GM19463 (cell line): ENCODE results near the gene CPED1.
"Not testable (repeated sequence)": the region's sequence is repeated elsewhere in the genome, so short reads cannot be mapped to it uniquely, and the experiment has no call there.

Experiments
- ATAC-seq: cut with Tn5 transposase; IDR thresholded peaks from one replicate; pipeline ENCODE4 v1.9.1; 2021; ENCODE audit warnings: mild to moderate bottlenecking, moderate library complexity; ENCODE audit not compliant: unreplicated experiment

The CPED1 gene

DNA sequence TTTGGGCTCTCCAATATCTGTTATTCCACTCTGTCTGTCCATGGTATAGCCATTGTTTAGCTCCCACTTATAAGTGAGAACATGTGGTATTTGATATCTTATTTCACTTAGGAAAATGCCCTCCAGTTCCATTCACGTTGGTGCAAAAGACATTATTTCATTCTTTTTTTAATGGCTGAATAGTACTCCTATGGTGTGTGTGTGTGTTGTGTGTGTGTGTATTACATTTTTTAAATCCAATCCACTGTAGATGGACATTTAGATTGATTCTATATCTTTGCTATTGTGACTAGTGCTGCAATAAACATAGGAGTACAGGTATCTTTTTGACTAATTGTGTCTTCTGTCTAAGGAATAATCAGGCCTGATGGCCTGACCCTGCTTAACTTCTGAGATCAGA, 7.4 kb upstream of the CPED1 start:
- ATAC-seq = no peak

DNA sequence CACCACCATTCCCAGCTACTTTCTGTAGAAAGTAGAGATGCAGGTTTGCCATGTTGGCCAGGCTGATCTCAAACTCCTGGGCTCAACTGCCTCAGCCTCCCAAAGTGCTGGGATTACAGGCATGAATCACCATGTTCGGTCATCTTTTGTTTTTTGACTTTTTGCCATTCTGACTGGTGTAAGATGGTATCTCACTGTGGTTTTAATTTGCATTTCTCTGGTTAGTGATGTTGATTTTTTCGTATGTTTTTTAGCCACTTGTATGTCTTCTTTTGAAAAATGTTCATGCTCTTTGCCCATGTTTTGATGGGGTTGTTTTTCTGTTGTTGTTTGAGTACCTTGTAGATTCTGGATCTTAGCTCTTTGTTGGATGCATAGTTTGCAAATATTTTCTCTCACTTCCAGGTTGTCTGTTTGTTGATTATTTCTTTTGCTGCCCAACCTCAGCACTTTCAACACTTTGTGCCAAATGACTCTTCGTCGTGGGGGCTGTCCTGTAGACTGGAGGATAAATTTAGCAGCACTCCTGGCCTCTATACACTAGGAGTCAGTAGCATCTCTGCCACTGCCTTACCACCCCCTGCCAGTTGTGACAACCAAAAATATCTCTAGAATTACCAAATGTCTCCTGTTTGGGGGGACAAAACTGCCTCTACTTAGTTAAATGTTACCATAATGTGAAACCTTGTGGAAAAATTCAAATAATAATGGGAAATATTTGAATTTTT, 6.5 kb upstream of the CPED1 start:
- ATAC-seq = peak; percentile 66

DNA sequence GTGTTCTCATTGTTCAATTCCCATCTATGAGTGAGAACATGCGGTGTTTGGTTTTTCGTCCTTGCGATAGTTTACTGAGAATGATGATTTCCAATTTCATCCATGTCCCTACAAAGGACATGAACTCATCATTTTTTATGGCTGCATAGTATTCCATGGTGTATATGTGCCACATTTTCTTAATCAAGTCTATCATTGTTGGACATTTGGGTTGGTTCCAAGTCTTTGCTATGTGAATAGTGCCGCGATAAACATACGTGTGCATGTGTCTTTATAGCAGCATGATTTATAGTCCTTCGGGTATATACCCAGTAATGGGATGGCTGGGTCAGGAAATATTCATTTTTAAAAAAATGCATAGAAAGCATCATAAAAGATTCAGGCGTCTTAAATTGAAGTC, 4.9 kb upstream of the CPED1 start:
- not testable (repeated sequence) for ATAC-seq

DNA sequence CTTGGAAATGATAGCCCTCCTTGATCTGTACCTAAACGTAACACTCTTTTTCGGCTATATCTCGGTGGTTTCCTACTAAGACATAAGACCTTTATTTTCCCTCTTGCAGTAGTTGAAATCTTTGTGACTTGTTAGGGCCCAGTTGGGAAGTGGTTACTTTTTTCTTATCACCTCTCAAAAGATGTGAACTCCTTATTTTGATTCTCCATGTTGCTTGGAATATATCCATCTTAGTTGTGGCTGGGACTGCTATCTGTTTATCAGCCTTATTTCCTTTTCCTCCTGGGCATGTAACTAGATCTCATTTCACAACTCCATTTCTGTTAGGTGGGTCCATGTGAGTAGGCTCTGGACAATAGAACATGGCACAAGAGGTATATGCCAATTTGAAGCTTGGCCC, 4.1 kb upstream of the CPED1 start:
- no peak for ATAC-seq

DNA sequence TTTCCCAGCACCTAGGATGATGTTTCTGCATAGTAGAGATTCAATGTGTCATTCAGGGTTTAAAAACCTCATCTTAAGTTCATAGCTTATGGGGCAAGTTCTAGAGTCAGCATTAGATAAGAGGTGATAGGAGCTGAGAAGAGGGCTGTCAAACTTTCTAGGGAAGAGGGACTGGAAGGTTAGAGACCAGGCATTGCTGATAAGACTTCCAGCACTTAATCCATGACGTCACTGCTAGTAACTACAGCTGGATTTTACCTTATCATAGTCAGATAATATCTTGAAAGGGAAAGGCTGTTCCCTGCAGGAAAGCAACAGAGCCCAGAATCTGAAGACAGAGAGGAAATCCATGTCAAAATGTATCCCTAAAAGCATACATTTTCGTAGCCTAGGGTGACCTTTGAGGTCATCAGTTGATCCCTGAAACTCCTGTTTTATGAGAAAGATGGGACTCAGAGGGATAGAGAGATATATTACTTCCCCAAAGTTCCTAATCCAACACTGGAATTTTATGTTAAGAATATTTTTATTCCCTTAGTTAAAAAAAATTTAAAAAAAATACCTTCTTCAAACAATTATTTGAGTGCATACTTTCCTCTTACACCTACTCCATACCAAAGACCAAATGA, 3.3 kb upstream of the CPED1 start:
- no peak for ATAC-seq

DNA sequence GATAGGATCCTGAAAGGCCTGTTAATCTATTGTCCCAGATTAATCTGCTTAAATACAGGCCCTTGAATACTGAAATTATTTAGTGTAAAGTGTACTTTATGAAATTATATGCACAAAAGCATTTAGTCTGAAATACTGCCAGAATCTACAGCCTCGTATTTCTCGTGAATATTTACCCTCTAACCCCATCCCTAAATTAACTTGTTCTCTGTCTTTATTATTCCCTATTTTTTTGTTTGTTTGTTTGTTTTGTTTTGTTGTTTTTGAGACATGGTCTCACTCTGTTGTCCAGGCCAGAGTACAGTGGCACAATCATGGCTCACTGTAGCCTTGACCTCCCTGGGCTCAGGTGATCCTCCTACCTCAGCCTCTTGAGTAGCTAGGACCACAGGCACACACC, 2.7 kb upstream of the CPED1 start:
- no peak for ATAC-seq

DNA sequence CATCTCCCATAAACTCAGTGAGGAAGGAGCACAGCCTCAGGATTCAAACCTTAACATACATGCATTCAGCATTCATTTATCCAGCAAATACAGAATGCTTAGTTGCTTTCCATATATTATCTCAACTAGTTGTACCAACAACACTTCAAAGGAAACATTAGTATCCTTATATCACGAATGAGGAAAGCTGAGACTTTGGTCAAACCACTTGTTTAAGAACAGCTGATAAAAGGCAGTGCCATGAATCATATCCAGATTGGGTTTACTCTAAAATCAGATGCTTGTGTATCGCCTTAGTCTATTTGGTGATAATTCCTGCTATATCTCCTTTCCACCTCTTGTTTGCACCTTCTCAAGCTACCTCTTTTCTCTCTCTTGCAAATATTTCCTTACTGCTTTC, 1.9 kb upstream of the CPED1 start:
- no peak for ATAC-seq

DNA sequence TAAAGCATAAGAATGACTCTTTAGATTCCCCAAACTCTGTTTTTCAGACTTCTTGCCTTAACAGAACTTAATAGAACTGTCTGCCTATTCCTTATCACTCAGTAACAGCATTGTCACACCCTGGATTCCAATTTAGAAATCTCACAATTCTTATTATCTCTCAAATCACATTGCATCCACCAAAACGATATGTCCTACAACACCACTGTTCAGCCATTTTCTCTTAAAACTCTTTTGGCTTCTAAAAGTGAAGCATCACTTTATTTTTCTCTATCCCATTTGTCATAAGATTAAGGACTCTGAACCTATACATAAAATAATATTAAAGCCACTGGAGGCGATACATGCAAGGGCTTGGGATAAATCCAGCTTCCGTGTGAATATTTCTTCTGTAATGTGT, 1.2 kb upstream of the CPED1 start:
- no peak for ATAC-seq

DNA sequence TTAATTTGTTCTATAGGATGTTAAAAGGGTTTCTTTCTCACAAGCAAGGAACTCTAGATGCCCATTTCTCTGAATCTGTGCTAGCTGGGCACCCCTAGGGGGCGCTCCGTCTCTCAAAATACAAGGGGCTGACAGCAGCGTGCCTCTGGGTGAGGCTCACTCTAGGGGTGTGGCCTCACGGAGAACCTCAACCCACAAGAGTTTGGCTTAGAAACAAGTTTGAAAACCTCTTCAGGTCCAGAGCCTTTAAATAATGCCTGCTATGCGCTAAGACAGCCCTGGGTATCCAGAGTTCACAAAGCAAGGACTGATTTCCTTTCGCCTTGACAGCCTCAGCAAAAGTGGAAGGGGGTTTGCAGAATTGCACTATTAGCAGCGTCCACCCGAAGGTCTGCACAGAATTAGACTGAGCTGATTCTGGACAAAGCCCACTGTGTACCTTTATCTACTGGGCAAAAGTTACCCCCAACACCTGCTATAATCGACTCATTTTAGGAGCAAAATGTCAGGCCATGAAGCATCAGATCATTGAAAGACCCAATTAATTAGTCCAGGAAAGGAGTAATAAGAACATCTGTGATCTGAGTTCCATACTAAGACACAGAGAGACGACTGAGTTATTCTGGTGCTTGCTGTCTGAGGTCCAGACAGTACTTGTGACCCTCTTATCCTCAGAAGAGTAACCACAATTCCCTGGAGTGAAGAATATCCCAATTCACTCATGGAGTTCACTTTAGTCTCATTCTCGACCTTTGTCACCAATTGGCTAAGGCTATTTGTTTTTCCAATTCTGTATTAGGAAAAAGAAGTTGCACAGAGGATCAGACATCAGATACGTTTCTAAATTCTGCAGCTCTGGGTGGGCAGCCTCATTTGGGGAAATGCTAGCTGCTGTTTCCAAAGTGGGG, 574 bp upstream of the CPED1 start:
- peak; percentile 88 for ATAC-seq

DNA sequence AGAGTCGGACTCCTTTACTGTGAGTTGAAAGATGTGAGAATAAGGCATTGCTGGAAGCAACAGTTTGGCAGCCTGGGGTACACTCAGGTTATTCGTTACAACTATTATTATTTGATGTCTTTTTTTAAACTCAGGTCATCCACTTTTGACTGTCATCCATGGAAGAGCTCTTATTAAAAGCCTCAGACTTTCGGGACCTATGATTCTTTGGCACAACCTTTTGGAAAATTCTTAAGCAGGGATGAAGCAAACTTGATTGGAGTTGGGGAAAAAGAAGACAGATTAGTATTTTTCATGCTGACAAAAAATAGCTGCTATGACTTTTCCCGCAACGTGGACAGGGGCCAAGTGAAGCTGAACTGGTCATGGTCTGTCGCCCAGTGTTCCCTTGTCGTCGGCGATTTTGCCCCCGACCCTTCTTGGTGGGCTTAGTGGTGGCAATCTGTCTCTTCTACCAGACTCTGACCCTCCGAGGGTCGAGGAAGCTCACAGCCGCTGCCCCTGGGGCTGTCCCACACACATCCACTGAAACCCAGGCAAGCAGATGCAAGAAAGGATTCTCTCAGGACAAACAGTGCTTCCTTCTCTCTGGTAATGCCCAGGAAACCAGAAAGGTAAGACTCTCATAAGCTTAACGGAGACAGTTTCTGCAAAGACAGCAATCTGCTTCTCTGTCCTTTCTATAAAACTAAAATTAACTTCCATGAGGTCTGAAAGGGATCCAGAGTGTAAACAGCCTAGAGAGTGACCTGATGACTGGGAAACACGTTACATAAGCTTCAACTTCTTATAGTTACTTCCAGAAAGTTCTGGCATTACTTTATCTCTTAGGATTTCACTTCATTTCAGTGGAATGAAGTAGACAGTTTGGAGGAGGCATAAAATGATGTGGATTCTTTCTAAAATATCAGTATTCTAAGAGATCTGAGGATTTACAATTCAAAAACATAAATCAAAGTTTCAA, 1.0 kb downstream of the CPED1 start:
- ATAC-seq = no peak

DNA sequence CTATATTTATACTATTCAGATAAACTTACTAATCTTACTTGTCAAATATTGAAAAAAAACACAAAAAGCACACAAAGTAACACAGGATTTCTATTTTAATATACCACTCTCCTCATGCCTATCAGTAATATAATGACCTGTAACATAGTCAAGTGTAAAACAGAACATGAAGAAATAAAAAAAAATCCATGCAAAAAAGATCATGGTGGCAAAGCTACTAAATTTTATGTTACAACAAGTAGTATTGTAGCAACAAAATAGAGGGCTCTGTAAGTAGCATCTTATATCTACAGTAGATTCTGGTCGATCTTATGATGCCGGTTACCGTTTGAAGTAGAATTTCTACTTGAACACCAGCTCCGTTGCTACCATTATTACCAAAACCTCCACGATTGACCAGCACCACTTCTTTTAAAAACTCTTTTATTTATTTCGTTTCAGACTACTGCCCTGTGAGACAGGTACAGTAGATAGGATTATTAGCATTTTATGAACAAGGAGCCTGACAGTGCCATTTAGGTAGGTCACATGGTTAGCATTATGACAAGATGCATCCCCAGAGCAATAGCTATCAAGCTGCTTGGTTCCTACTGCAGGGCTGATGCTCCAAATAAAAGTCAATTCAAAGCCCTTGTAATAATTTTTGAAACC, 2.1 kb downstream of the CPED1 start:
- ATAC-seq = no peak

DNA sequence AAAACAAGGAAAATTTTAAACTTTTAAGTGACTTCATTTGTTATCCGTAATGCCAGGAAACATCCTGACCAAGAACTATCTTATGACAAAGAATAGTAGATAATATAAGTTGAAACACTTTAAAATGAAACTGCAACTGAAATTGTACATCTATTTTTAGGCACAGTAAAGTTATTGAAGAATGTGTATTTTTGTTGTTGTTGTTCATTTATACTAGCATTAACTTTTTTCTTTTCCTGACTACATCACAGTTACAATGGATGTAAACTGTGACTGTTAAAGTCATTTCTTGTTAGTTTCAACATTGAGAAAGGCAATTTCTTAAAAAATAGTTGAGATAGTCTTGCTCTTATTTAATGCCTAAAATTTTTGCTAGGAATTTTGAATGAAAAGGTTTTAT, 2.6 kb downstream of the CPED1 start:
- ATAC-seq = no peak

DNA sequence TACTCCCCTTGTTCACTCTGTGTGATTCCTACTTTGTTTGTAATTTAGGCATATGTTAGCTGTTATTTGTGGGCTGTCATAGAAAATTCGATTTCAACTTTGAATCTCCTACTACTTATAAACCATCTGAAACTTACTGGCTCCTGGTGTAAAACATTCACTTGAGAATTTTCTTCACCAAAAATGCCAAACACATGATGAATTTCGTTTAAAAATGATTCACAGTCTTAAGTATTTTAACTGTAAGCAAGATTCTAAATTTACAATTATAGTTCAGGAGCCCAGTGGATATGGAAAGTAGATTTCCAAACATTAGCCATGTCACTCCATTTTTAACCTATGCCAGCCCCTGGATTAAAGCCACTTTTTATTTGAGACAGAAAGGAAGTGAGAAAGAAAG, 3.1 kb downstream of the CPED1 start:
- no peak for ATAC-seq

DNA sequence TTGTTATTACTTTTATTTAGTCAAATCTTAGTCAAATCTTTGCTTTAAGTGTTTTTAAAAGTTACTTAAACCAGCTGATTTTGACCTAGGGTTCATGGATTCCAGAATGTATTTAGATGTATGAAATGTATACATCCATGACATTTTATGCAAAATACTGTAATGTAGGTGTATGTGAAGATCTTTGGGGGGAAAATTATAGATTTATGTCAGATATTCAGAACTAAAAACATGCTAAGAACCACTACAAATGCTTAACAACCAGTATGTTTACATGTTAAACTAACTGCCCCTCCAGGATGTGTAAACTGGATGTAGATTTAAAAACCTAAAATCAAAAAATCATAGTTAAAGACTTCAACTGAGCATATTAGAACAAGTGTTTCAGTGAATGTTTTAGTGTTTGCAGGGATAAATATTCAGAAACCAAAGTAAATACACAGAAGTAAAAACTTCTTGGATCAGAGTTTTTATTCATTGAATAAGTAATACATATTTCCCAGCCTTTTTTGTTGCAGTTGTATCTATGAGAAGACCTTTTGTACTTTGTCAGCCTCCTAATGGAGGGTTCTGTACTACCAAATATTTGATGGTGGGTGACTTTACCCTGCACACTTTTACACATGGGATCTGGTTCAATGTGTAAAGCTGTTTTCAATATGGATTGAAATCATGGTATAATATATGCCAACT, 3.9 kb downstream of the CPED1 start:
- no peak for ATAC-seq

DNA sequence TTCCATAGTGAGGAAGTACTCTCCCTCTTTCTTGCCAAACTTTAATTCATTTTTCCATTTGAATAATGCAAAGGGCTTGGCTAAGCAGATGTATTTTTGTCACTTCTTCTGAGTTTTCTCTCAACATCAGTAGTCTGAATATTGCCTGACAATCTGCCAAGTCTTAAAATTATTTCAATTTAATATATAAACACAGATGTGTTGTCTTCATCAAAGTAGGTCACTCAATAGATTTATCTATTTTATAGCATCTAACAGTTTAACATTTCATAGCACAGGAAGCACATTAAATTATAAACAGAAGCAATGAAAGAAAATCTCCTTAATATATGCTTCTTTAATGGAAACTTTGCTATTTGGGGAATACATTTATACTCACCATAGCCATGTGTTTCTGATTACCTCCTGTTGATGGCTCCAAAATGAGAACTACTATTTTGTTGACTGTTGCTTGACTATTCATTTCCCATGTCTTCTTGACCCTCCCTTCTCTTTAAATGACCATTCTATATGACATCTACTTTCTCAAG, 4.5 kb downstream of the CPED1 start:
- ATAC-seq = no peak

DNA sequence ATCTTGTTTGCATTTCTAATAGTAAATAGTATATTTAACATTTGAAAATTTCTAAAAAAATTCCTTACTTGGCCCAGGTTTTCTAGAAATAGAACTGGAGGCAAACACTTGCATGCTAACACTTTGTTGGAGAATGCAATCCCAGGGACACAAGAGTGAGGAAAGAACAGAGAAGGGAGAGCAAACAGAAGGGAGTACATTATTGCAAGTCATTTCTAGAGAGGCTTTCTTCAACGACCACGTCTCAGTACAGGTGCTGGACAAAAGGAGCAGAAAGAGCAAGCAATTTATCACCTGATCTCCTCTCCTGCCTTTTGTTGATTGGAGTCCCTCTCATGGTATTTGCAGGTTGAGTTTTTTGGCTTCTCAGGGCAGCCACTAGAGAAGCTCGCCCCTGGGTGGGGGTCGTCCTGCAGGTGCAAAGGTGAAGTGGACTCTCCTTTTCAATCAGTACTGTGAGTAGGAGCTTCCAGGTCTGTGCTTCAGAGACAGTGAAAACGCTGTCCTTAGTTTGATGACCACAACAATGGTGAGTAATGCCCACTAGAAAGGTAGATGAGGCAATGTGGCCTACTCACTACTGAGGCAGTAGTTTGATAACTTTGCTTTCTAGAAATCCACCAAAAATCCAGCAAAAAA, 5.2 kb downstream of the CPED1 start:
- ATAC-seq = no peak

DNA sequence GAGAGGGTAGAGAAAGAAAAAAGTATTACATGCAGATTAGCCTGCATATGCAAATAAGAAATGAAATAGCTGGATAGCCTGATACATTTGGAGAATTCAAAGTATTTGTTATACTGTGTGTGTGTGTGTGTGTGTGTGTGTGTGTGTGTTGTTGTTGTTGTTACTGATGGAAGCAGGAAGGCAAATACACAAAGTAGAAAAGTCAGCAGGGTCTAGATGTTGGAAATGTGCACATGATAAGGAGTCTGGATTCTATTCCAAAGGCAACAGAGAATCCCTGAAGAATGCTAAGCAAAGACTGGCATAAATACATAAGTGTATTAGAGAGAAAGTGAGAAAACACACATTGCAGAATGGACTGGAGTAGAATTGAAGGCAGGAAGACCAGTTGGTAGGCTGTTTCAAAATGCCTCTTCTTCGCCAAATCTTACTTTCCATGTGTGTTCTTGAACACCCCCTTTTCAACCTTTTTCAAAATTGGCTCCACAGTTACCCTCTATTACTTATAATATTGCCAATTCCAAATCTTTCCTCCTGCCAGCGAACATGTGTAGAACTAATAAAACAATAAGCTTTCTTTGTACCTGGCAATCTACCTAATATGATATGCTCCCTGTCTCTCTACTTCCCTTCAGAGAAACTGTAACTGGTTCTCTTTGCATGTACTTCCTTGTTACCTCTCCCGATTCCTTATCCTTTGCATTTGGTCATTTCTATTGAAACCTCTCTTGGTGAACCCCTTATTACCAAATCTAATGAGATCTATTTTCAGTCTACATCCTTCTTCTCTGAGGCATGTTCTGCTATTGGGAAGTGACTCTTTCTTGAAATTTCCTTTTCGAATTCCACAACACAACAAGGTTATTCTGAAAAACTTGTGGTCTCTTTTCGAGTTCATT, 6.2 kb downstream of the CPED1 start:
- no peak for ATAC-seq

DNA sequence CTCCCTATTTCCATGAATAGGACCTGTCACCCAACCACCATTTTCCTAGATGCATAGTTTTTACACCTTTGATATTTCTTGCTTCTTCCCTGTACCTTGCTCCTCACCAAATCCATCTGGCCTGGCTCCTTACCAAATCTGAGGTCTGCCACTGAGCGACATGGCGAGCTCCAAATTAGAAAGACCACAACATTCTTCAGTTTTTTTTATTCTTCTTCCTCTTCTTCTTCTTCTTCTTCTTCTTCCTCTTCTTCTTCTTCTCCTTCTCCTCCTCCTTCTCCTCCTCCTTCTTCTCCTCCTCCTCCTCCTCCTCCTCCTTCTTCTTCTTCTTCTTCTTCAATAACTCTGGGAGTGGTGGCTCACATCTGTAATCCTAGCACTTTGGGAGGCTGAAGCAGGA, 7.1 kb downstream of the CPED1 start:
- ATAC-seq = no peak
